GM23338 (cell line): ENCODE measurements around the gene NCBP3. TPM values are rescaled to one million over a fixed set of nuclear protein-coding genes. Genes with fewer than 3 reads are reported as not detected.
A peak's percentile ranks its signal among the peaks of the same experiment; 100 is the strongest.

Experiments
- ATAC-seq: fragments of 200-7000 bp; cut with Tn5 transposase; 3 replicates; pipeline ENCODE4 v1.9.1; 2020
- DNase-seq: peaks from one replicate; pipeline ENCODE4 v3.0.0-alpha.2; 2015; ENCODE audit warnings: low spot score
- H2AFZ ChIP-seq: fragments of 200-600 bp; sonication (generic); 2 replicates; pipeline ENCODE4 v1.8.0; 2016; ENCODE audit warnings: antibody characterized with exemption, mild to moderate bottlenecking, moderate library complexity
- H3F3A ChIP-seq: fragments of 200-600 bp; sonication (generic); replicated peaks from 2 replicates; pipeline ENCODE4 v1.8.0; 2017; ENCODE audit warnings: antibody characterized with exemption, mixed run types, low read depth
- H3K27ac ChIP-seq: fragments of 200-600 bp; sonication (generic); 2 replicates; pipeline ENCODE4 v1.6.1; 2016; ENCODE audit warnings: low read depth
- H3K27me3 ChIP-seq: fragments of 200-600 bp; sonication (generic); 2 replicates; pipeline ENCODE4 v1.8.0; 2016; ENCODE audit warnings: mild to moderate bottlenecking, mixed run types, moderate library complexity; ENCODE audit not compliant: insufficient read depth
- H3K36me3 ChIP-seq: fragments of 200-600 bp; sonication (generic); 2 replicates; pipeline ENCODE4 v1.8.0; 2016; ENCODE audit warnings: mild to moderate bottlenecking; ENCODE audit not compliant: insufficient read depth
- H3K4me1 ChIP-seq: fragments of 200-600 bp; sonication (generic); 2 replicates; pipeline ENCODE4 v1.8.0; 2016; ENCODE audit warnings: mild to moderate bottlenecking, moderate library complexity; ENCODE audit not compliant: insufficient read depth
- H3K4me2 ChIP-seq: fragments of 200-600 bp; sonication (generic); 2 replicates; pipeline ENCODE4 v1.7.1; 2017; ENCODE audit warnings: mixed run types
- H3K4me3 ChIP-seq: fragments of 200-600 bp; sonication (generic); 2 replicates; pipeline ENCODE4 v1.6.1; 2016; ENCODE audit warnings: mixed run types
- H3K79me2 ChIP-seq: fragments of 200-600 bp; sonication (generic); replicated peaks from 2 replicates; pipeline ENCODE4 v1.8.0; 2017; ENCODE audit warnings: mild to moderate bottlenecking; ENCODE audit not compliant: insufficient read depth
- H3K9me2 ChIP-seq: fragments of 200-600 bp; sonication (generic); 2 replicates; pipeline ENCODE4 v1.8.0; 2017; ENCODE audit not compliant: insufficient read depth
- H4K20me1 ChIP-seq: fragments of 200-600 bp; sonication (generic); replicated peaks from 2 replicates; pipeline ENCODE4 v1.8.0; 2017; ENCODE audit warnings: mild to moderate bottlenecking; ENCODE audit not compliant: insufficient read depth
- H3K27ac Mint-ChIP-seq: 2 replicates; pipeline ENCODE4 v1.8.0; 2020; ENCODE audit warnings: inconsistent platforms, mild to moderate bottlenecking, moderate library complexity, mixed read lengths
- H3K27me3 Mint-ChIP-seq: 3 replicates; pipeline ENCODE4 v1.8.0; 2022; ENCODE audit warnings: low read depth, mild to moderate bottlenecking, moderate library complexity, mixed read lengths, inconsistent platforms; ENCODE audit not compliant: insufficient read depth, poor library complexity
- H3K36me3 Mint-ChIP-seq: 3 replicates; pipeline ENCODE4 v1.8.0; 2021; ENCODE audit warnings: low read depth, mild to moderate bottlenecking, inconsistent platforms, moderate library complexity, mixed read lengths
- H3K4me1 Mint-ChIP-seq: 3 replicates; pipeline ENCODE4 v1.8.0; 2020; ENCODE audit warnings: mild to moderate bottlenecking, inconsistent platforms, mixed read lengths
- H3K4me3 Mint-ChIP-seq: 3 replicates; pipeline ENCODE4 v1.8.0; 2021; ENCODE audit warnings: moderate library complexity, mild to moderate bottlenecking, inconsistent platforms, mixed read lengths
- H3K9me3 Mint-ChIP-seq: 3 replicates; pipeline ENCODE4 v1.8.0; 2020; ENCODE audit warnings: moderate library complexity, mild to moderate bottlenecking, inconsistent platforms, mixed read lengths
- CREB1 ChIP-seq: fragments of 250-450 bp; sonication (Bioruptor Pico); IDR thresholded peaks from 2 replicates; pipeline ENCODE4 v1.5.0; 2020; ENCODE audit warnings: low read depth, mild to moderate bottlenecking, moderate library complexity
- POLR2AphosphoS5 ChIP-seq: IDR thresholded peaks from 2 replicates; pipeline ENCODE4 v1.6.1; 2016; ENCODE audit warnings: antibody characterized with exemption, low read depth
- ZNF331 ChIP-seq: fragments of 250-450 bp; sonication (Bioruptor Pico); IDR thresholded peaks from 2 replicates; pipeline ENCODE4 v1.5.0; 2020; ENCODE audit warnings: low read depth, mild to moderate bottlenecking, moderate library complexity
- long read RNA-seq: library from polyadenylated mRNA; unstranded; transcript quantifications from one replicate; pipeline ENCODE4 v2.0.0, GENCODE V29; 2020; ENCODE audit not compliant: unreplicated experiment
- polyA plus RNA-seq: library from polyadenylated mRNA; unstranded; fragments of >200 nt; fragmentation: Nextera tagmentation; extraction: Ambion mirVana; gene quantifications from 2 replicates; pipeline ENCODE4 v1.2.1, GENCODE V29; 2016
- total RNA-seq: library from RNA; depleted of rRNA; stranded (reverse); fragments of >200 nt; shearing (Covaris generic); gene quantifications from 2 replicates; pipeline ENCODE4 v1.2.3, GENCODE V29; 2014; rRNA removed
- TF ChIP-seq, protein P1 (sequence below), 2 experiments: fragments of 200-600 bp in 1 of 2; sonication (generic) in 1 of 2; conservative IDR thresholded peaks; 2 replicates each; pipeline versions ENCODE4 v1.5.1 to v1.6.1; 2016 to 2017; ENCODE audit warnings: antibody characterized with exemption in 2 of 2, low read depth in 2 of 2, mild to moderate bottlenecking in 2 of 2, moderate library complexity in 1 of 2
- TF ChIP-seq, protein P2 (sequence below): IDR thresholded peaks from one replicate; pipeline ENCODE4 v1.6.1; 2018; ENCODE audit warnings: antibody characterized with exemption; ENCODE audit not compliant: unreplicated experiment
- TF ChIP-seq, protein P3 (sequence below): fragments of 250-450 bp; sonication (Bioruptor Pico); IDR thresholded peaks from 2 replicates; pipeline ENCODE4 v1.5.0; 2020; ENCODE audit warnings: mild to moderate bottlenecking, moderate library complexity
- TF ChIP-seq, protein P4 (sequence below): IDR thresholded peaks from 2 replicates; pipeline ENCODE4 v1.6.1; 2016; ENCODE audit warnings: antibody characterized with exemption

Gene NCBP3, protein sequence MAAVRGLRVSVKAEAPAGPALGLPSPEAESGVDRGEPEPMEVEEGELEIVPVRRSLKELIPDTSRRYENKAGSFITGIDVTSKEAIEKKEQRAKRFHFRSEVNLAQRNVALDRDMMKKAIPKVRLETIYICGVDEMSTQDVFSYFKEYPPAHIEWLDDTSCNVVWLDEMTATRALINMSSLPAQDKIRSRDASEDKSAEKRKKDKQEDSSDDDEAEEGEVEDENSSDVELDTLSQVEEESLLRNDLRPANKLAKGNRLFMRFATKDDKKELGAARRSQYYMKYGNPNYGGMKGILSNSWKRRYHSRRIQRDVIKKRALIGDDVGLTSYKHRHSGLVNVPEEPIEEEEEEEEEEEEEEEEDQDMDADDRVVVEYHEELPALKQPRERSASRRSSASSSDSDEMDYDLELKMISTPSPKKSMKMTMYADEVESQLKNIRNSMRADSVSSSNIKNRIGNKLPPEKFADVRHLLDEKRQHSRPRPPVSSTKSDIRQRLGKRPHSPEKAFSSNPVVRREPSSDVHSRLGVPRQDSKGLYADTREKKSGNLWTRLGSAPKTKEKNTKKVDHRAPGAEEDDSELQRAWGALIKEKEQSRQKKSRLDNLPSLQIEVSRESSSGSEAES
- 34.6 and 42.8 TPM in 2 replicates for total RNA-seq
- 28.1 and 35.5 TPM in 2 replicates for polyA plus RNA-seq
- long read RNA-seq, full-length matches to known transcripts = 1 of 4 reads
- long read RNA-seq, partial matches to known transcripts = 2 of 4 reads
- long read RNA-seq, other reads (novel, unspliced or antisense) = 1 of 4 reads

DNA sequence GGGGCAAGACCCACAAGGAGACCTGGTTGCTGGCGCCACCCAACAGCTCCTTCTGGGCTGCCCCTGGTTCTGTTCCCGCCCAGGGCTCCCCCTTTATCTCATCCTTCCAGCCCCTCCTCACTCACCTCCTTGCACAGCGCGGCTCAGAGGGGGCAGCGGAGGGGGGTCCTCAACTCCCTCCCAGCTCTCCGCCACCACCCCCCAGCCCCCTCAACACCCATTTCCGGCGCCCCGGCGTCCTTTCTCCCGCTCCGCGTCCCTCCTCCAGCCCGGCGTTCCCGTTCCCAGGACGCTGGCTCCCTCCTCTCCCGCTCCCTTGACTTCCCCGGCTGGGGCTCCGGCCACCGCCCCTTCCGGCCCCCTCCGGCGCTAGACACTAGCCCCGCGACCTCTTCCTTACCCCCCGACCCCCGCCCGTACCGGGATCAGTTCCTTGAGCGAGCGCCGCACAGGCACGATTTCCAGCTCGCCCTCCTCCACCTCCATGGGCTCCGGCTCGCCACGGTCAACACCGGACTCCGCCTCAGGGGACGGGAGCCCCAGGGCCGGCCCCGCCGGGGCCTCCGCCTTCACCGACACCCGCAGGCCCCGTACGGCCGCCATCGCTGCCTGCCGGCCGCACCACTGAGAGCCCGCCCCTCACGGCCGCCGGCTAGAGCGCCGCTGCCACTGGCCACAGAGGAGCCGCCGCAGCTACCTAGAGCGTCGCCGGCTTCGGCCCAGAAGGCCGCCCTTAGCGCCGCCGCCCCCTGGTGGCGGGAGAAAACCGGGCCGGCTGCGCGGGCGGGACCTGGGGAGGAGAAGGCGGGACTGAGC is at the start of gene NCBP3:
TSS of gene NCBP3 (minus strand) at position 626 of the 816 bp plus-strand sequence. CDS start at position 603, 23 bp downstream.
- peak within 1 kb of the TSS; percentile 91 for H3K27ac Mint-ChIP-seq
- peak within 1 kb of the TSS; percentile 95 for H3K4me3 Mint-ChIP-seq
- peak within 1 kb of the TSS; percentile 90 for H3K27ac ChIP-seq
- H3K9me3 Mint-ChIP-seq = no peaks in the 10 kb centered on the region
- H3K4me3 ChIP-seq = peak within 1 kb of the TSS; percentile 82
- H3K79me2 ChIP-seq = peaks cover 46% of the 10 kb centered on the region
- peaks cover 11% of the 10 kb centered on the region for H3K4me1 ChIP-seq
- peaks cover 22% of the 10 kb centered on the region for H3K36me3 ChIP-seq
- H3K4me1 Mint-ChIP-seq = peaks cover 19% of the 10 kb centered on the region
- H2AFZ ChIP-seq = peak within 1 kb of the TSS; percentile 96
- H3K27me3 Mint-ChIP-seq = peaks cover 12% of the 10 kb centered on the region
- H3K27me3 ChIP-seq = no peaks in the 10 kb centered on the region
- ATAC-seq (peak; percentile 96), DNase-seq (peak; percentile 92)
- peaks cover 31% of the 10 kb centered on the region; the same call in 1 of the 2 replicates for H4K20me1 ChIP-seq
- TF ChIP-seq, protein P1, sequence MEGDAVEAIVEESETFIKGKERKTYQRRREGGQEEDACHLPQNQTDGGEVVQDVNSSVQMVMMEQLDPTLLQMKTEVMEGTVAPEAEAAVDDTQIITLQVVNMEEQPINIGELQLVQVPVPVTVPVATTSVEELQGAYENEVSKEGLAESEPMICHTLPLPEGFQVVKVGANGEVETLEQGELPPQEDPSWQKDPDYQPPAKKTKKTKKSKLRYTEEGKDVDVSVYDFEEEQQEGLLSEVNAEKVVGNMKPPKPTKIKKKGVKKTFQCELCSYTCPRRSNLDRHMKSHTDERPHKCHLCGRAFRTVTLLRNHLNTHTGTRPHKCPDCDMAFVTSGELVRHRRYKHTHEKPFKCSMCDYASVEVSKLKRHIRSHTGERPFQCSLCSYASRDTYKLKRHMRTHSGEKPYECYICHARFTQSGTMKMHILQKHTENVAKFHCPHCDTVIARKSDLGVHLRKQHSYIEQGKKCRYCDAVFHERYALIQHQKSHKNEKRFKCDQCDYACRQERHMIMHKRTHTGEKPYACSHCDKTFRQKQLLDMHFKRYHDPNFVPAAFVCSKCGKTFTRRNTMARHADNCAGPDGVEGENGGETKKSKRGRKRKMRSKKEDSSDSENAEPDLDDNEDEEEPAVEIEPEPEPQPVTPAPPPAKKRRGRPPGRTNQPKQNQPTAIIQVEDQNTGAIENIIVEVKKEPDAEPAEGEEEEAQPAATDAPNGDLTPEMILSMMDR (conservative IDR thresholded peaks at IDR 0.05; ENCODE audit: low read depth in 2 of 2) = peak; percentile 75 to 84
- TF ChIP-seq CREB1 (CRISPR knock-in tag) (peak; percentile 77), POLR2AphosphoS5 (peak; percentile 93), ZNF331 (CRISPR knock-in tag) (no peak)
- TF ChIP-seq, protein P2, sequence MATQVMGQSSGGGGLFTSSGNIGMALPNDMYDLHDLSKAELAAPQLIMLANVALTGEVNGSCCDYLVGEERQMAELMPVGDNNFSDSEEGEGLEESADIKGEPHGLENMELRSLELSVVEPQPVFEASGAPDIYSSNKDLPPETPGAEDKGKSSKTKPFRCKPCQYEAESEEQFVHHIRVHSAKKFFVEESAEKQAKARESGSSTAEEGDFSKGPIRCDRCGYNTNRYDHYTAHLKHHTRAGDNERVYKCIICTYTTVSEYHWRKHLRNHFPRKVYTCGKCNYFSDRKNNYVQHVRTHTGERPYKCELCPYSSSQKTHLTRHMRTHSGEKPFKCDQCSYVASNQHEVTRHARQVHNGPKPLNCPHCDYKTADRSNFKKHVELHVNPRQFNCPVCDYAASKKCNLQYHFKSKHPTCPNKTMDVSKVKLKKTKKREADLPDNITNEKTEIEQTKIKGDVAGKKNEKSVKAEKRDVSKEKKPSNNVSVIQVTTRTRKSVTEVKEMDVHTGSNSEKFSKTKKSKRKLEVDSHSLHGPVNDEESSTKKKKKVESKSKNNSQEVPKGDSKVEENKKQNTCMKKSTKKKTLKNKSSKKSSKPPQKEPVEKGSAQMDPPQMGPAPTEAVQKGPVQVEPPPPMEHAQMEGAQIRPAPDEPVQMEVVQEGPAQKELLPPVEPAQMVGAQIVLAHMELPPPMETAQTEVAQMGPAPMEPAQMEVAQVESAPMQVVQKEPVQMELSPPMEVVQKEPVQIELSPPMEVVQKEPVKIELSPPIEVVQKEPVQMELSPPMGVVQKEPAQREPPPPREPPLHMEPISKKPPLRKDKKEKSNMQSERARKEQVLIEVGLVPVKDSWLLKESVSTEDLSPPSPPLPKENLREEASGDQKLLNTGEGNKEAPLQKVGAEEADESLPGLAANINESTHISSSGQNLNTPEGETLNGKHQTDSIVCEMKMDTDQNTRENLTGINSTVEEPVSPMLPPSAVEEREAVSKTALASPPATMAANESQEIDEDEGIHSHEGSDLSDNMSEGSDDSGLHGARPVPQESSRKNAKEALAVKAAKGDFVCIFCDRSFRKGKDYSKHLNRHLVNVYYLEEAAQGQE = no peak
- TF ChIP-seq, protein P3, sequence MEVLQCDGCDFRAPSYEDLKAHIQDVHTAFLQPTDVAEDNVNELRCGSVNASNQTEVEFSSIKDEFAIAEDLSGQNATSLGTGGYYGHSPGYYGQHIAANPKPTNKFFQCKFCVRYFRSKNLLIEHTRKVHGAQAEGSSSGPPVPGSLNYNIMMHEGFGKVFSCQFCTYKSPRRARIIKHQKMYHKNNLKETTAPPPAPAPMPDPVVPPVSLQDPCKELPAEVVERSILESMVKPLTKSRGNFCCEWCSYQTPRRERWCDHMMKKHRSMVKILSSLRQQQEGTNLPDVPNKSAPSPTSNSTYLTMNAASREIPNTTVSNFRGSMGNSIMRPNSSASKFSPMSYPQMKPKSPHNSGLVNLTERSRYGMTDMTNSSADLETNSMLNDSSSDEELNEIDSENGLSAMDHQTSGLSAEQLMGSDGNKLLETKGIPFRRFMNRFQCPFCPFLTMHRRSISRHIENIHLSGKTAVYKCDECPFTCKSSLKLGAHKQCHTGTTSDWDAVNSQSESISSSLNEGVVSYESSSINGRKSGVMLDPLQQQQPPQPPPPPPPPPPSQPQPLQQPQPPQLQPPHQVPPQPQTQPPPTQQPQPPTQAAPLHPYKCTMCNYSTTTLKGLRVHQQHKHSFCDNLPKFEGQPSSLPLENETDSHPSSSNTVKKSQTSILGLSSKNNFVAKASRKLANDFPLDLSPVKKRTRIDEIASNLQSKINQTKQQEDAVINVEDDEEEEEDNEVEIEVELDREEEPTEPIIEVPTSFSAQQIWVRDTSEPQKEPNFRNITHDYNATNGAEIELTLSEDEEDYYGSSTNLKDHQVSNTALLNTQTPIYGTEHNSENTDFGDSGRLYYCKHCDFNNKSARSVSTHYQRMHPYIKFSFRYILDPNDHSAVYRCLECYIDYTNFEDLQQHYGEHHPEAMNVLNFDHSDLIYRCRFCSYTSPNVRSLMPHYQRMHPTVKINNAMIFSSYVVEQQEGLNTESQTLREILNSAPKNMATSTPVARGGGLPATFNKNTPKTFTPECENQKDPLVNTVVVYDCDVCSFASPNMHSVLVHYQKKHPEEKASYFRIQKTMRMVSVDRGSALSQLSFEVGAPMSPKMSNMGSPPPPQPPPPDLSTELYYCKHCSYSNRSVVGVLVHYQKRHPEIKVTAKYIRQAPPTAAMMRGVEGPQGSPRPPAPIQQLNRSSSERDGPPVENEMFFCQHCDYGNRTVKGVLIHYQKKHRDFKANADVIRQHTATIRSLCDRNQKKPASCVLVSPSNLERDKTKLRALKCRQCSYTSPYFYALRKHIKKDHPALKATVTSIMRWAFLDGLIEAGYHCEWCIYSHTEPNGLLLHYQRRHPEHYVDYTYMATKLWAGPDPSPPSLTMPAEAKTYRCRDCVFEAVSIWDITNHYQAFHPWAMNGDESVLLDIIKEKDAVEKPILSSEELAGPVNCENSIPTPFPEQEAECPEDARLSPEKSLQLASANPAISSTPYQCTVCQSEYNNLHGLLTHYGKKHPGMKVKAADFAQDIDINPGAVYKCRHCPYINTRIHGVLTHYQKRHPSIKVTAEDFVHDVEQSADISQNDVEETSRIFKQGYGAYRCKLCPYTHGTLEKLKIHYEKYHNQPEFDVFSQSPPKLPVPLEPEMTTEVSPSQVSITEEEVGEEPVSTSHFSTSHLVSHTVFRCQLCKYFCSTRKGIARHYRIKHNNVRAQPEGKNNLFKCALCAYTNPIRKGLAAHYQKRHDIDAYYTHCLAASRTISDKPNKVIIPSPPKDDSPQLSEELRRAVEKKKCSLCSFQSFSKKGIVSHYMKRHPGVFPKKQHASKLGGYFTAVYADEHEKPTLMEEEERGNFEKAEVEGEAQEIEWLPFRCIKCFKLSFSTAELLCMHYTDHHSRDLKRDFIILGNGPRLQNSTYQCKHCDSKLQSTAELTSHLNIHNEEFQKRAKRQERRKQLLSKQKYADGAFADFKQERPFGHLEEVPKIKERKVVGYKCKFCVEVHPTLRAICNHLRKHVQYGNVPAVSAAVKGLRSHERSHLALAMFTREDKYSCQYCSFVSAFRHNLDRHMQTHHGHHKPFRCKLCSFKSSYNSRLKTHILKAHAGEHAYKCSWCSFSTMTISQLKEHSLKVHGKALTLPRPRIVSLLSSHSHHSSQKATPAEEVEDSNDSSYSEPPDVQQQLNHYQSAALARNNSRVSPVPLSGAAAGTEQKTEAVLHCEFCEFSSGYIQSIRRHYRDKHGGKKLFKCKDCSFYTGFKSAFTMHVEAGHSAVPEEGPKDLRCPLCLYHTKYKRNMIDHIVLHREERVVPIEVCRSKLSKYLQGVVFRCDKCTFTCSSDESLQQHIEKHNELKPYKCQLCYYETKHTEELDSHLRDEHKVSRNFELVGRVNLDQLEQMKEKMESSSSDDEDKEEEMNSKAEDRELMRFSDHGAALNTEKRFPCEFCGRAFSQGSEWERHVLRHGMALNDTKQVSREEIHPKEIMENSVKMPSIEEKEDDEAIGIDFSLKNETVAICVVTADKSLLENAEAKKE (CRISPR knock-in tag) = no peak
- TF ChIP-seq, protein P4, sequence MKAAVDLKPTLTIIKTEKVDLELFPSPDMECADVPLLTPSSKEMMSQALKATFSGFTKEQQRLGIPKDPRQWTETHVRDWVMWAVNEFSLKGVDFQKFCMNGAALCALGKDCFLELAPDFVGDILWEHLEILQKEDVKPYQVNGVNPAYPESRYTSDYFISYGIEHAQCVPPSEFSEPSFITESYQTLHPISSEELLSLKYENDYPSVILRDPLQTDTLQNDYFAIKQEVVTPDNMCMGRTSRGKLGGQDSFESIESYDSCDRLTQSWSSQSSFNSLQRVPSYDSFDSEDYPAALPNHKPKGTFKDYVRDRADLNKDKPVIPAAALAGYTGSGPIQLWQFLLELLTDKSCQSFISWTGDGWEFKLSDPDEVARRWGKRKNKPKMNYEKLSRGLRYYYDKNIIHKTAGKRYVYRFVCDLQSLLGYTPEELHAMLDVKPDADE = peak; percentile 57; the same call in 1 of the 2 replicates
- H3K9me2 ChIP-seq = no peaks in the 10 kb centered on the region
- H3F3A ChIP-seq = peaks cover 8% of the 10 kb centered on the region; the same call in 1 of the 2 replicates
- peak within 1 kb of the TSS; percentile 89 for H3K4me2 ChIP-seq
- H3K36me3 Mint-ChIP-seq = peaks cover 39% of the 10 kb centered on the region
